Measurements from ENCODE around the gene DNA2.
A peak's percentile ranks its signal among the peaks of the same experiment; 100 is the strongest.

The DNA2 gene

DNA sequence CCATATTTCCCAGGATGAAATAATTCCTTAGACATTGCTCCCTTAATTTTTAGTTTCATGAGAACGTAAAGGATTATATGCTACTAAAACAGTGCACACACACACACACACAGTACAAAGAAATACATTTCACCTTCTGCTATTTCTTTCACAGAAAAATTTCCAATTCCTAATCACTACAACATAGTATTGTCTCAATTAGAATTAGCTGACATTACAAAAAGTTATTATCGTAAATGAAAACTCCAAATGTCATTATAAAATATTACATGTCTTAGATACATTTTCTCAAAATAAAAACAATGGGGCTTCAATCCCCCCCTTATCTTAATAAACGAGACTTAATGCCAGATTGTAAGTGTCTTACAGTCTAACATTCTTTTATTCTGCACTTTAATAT lies 52.4 kb downstream of the DNA2 start:
- no peak overlapping the region for H3K4me3 Mint-ChIP-seq
- no peaks in the 10 kb centered on the region for H3K9me3 Mint-ChIP-seq
- H3K27ac Mint-ChIP-seq = no peak overlapping the region
- H3K36me3 Mint-ChIP-seq (ENCODE audit: low read depth) = peaks cover 30% of the 10 kb centered on the region
- H3K27me3 Mint-ChIP-seq (ENCODE audit: low read depth) = no peaks in the 10 kb centered on the region
- H3K4me1 Mint-ChIP-seq (ENCODE audit: low read depth) = peaks cover 9% of the 10 kb centered on the region

DNA sequence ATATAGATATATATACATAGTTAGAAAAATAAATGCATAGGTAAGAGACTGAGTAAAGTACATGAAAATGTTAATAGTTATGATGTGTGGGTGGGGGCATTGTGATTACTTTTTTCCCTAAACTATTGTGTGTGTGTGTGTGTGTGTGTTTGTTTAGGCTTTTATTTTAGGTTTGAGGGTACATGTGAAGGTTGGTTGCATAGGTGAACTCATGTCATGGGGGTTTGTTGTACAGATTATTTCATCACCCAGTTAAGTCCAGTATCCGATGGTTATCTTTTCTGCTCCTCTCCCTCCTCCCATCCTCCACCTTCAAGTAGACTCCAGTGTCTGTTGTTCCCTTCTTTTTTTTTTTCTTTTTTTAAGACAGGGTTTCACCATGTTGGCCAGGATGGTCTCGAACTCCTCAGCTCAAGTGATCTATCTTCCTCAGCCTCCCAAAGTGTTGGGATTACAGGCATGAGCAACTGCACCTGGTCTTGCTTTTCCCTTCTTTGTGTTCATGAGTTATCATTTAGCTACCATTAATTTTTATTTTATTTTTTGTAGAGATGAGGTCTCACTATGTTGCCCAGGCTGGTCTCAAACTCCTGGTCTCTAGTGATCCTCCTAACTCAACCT lies 62.8 kb downstream of the DNA2 start:
- Mint-ChIP-seq H3K27ac (no peak overlapping the region), H3K4me3 (no peak overlapping the region), H3K4me1 (ENCODE audit: low read depth) (peaks cover 9% of the 10 kb centered on the region), H3K9me3 (no peaks in the 10 kb centered on the region), H3K36me3 (ENCODE audit: low read depth) (peaks cover 9% of the 10 kb centered on the region), H3K27me3 (ENCODE audit: low read depth) (no peaks in the 10 kb centered on the region)

DNA sequence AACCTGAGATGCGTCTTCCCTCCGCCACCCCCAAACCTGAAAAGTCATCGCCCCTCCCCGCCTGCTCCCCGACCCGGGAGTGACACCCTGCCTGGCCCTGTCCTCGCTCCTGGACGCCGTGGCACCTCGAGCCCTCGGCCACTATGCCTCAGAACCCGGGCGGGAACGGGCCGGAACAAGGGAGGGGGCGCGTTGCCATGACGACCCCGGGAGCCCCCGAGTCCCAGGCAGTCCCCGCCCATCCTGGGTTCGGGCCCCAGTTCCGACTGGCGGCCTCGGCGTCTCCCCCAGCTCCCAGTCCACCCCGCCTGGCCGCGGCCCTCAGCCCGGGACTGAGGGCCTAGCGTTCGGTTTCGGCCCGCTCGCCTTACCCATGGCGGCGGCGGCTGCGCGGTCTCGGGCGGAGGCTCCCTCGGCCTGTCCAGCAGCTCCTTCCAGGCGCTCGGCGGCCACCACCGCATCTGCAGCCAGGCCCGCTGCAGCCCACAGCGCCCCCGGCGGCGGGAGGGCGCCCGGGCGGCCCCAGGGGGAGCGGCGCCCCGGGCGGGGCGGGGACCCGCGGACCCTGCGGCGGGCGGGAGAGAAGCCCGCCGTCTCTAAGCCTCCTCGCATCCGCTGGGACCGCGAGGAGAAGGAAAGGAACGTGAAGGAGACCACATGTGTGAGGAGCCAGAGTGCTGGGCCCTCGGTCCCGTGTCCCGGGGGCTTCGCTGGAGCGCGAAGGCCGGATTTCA lies 64.8 kb downstream of the DNA2 start, which contains the start of gene RUFY2:
RUFY2 (minus strand) TSS at position 463 of the 734 bp plus-strand sequence; CDS start at position 375, 88 bp downstream.
- Mint-ChIP-seq H3K27me3 (ENCODE audit: low read depth) (no peaks in the 10 kb centered on the region), H3K4me1 (ENCODE audit: low read depth) (peaks cover 7% of the 10 kb centered on the region), H3K9me3 (no peaks in the 10 kb centered on the region), H3K36me3 (ENCODE audit: low read depth) (no peaks in the 10 kb centered on the region), H3K4me3 (peak within 1 kb of the TSS; percentile 90), H3K27ac (peak within 1 kb of the TSS; percentile 75)

DNA sequence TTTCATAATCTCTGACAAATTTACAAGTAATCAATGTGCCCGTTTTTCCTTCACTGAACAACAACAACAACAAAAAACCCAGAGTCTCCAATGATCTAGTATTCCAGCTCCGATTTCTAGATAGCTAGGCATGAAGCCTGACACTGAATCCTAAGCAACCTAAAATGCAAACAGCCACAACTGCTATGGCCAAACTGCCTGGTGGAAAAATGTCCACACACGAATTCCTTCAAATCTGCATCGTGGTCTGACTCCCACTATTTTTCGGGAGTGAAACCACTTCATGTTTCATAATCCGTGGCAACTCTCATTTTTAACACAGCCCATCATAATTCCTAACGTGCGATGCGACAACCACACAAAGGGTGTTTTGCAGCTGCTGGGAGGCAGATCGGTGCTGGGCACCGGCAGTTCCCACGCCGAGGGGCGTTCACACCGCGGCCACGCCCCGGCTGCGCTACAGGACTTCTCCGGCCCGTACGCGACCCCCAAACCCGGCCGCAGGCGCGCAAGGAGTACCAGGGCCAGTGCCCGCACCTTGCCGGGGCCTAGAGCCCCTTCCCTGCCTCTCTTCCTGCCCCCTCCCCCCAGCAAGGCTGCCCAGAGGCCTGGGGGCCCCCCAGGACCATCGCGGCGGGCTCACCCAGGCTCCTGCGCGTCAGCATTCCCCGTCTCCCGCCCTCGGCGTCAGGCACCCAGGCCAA lies 65.5 kb downstream of the DNA2 start:
- Mint-ChIP-seq H3K36me3 (ENCODE audit: low read depth) (peaks cover 2% of the 10 kb centered on the region), H3K27ac (peak overlapping the region; percentile 75), H3K4me3 (peak overlapping the region; percentile 90), H3K27me3 (ENCODE audit: low read depth) (no peaks in the 10 kb centered on the region), H3K4me1 (ENCODE audit: low read depth) (peaks cover 7% of the 10 kb centered on the region), H3K9me3 (no peaks in the 10 kb centered on the region)

DNA sequence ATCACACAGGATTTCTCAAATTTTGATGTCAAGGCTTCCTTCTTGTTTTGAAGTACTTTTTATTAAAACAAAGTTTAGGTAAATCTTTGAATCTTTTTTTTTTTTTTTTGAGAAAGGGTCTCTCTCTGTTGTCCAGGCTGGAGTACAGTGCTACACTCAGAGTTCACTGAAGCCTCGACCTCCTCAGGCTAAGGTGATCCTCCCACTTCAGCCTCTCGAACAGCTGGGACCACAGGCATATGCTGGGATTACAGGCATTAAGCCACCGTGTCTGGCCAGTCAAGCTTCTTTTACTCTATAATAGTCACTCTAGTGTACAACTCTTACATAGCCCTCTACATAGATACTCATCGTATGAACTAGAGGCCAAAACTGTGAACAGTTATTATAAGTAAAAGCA lies 68.1 kb downstream of the DNA2 start:
- no peak overlapping the region for H3K4me3 Mint-ChIP-seq
- H3K4me1 Mint-ChIP-seq (ENCODE audit: low read depth) = peaks cover 7% of the 10 kb centered on the region
- no peaks in the 10 kb centered on the region for H3K9me3 Mint-ChIP-seq
- peaks cover 10% of the 10 kb centered on the region for H3K36me3 Mint-ChIP-seq (ENCODE audit: low read depth)
- no peaks in the 10 kb centered on the region for H3K27me3 Mint-ChIP-seq (ENCODE audit: low read depth)
- H3K27ac Mint-ChIP-seq = no peak overlapping the region

DNA sequence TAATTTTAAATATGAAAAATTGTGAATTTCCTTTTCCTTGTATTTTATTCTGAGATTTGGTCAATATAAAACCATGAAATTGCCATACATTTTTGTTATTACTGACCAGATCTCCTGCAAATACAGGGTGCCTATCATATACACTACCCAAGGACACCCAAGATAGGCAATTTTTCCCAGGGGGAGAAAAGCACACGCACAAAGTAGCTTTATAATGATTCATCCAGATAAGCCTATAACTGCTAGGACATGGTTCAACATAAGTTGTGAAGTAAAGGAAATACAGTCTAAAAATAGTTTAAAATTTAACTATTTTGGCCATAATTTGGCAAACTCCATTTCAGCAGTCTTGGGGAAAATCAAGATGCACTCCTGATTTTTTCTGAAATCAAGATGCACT lies 69.5 kb downstream of the DNA2 start:
- Mint-ChIP-seq H3K4me3 (no peak overlapping the region), H3K27me3 (ENCODE audit: low read depth) (no peaks in the 10 kb centered on the region), H3K27ac (no peak overlapping the region), H3K9me3 (no peaks in the 10 kb centered on the region), H3K4me1 (ENCODE audit: low read depth) (peaks cover 7% of the 10 kb centered on the region), H3K36me3 (ENCODE audit: low read depth) (peaks cover 10% of the 10 kb centered on the region)

DNA sequence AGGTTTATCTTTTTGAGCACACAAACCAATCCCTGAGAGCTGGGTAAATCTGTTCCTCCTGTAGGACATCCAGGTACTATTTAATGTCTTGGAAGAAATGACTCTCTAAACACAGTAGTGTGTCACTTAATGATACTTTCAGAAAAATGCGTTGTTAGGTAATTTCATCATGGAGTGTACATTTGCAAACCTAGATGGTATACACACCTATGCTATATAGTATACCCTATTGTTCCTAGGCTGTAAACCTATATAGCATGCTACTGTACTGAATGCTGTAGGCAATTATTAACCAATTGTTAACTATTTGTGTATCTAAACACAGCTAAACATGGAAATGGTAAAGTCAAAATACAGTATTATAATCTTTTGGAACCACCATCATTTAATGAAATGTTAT lies 74.8 kb downstream of the DNA2 start:
- H3K36me3 Mint-ChIP-seq (ENCODE audit: low read depth) = peaks cover 16% of the 10 kb centered on the region
- no peaks in the 10 kb centered on the region for H3K9me3 Mint-ChIP-seq
- no peak overlapping the region for H3K4me3 Mint-ChIP-seq
- no peak overlapping the region for H3K27ac Mint-ChIP-seq
- H3K4me1 Mint-ChIP-seq (ENCODE audit: low read depth) = no peaks in the 10 kb centered on the region
- no peaks in the 10 kb centered on the region for H3K27me3 Mint-ChIP-seq (ENCODE audit: low read depth)

DNA sequence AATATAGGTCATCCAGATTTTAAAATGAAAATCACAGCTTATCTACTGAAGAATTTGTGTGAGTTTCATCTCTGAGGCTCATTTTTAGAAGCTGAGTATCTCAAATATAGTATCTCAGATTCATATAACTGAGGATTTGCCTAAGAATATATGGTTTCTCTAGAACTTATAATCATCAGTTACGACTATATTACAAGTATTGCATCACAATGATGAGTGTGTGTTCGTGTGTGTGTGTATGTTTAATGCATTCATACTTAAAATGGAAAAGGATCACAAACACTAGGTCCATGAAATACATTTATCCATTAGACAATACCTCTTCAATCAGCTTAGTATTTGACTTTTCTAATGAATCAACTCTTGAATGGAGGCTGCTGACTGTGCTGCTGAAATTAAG lies 86.0 kb downstream of the DNA2 start:
- peaks cover 20% of the 10 kb centered on the region for H3K36me3 Mint-ChIP-seq (ENCODE audit: low read depth)
- H3K4me3 Mint-ChIP-seq = no peak overlapping the region
- no peaks in the 10 kb centered on the region for H3K4me1 Mint-ChIP-seq (ENCODE audit: low read depth)
- H3K27ac Mint-ChIP-seq = no peak overlapping the region
- no peaks in the 10 kb centered on the region for H3K27me3 Mint-ChIP-seq (ENCODE audit: low read depth)
- no peaks in the 10 kb centered on the region for H3K9me3 Mint-ChIP-seq

DNA sequence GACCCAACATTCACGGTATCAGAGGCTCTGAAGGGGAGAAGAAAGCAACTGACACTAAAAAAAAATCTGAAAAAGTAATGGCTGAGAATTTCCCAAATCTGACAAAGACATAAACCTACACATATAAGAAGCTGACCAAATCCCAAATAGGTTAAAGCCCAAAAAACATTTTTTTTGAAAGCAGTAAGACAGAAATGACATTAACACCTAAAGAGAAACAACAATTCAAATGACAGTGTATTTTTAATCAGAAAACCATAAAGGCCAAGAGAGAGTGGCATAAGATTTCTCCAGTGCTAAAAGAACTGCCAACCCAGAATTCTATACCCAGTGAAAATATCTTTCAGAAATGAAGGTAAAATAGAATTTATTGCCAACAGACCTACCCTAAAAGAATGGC lies 100.2 kb downstream of the DNA2 start:
- Mint-ChIP-seq H3K36me3 (ENCODE audit: low read depth) (peaks cover 36% of the 10 kb centered on the region), H3K27ac (no peak overlapping the region), H3K4me1 (ENCODE audit: low read depth) (peaks cover 2% of the 10 kb centered on the region), H3K4me3 (no peak overlapping the region), H3K27me3 (ENCODE audit: low read depth) (no peaks in the 10 kb centered on the region), H3K9me3 (peaks cover 16% of the 10 kb centered on the region)

DNA sequence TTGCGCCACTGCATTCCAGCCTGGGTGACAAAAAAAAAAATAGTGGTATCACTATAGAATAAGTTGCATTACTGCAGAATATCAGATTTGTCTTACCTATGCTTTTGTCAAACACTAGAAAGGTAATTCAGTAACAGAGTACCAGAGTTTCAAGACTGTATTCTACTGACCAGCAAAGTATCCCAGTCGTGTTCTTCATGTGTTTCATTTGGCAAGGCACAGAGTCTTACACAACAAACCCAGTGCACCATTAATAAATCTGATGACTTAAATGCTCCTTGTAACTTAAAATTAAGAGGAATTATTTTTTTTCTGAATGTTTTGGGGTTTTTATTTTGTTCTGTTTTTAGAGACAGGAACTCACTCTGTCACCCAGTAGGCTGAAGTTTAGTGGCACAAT lies 104.7 kb downstream of the DNA2 start:
- Mint-ChIP-seq H3K36me3 (ENCODE audit: low read depth) (peaks cover 31% of the 10 kb centered on the region), H3K4me3 (no peak overlapping the region), H3K9me3 (peaks cover 11% of the 10 kb centered on the region), H3K27me3 (ENCODE audit: low read depth) (no peaks in the 10 kb centered on the region), H3K4me1 (ENCODE audit: low read depth) (peaks cover 2% of the 10 kb centered on the region), H3K27ac (no peak overlapping the region)

DNA sequence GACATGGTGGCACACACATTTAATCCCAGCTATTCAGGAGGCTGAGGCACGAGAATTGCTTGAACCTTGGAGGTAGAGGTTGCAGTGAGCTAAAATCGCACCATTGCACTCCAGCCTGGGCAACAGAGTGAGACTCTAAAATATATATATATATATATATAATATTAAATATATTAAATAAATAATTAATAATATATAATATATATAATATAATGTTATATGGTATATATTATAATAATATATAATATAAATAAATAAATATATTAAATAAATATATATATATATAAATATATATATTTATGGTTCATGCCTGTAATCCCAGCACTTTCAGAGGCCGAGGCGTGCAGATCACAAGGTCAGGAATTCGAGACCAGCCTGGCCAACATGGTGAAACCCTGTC lies 105.2 kb downstream of the DNA2 start:
- no peaks in the 10 kb centered on the region for H3K27me3 Mint-ChIP-seq (ENCODE audit: low read depth)
- H3K27ac Mint-ChIP-seq = no peak overlapping the region
- peaks cover 28% of the 10 kb centered on the region for H3K36me3 Mint-ChIP-seq (ENCODE audit: low read depth)
- H3K4me1 Mint-ChIP-seq (ENCODE audit: low read depth) = peaks cover 2% of the 10 kb centered on the region
- H3K4me3 Mint-ChIP-seq = no peak overlapping the region
- H3K9me3 Mint-ChIP-seq = peaks cover 9% of the 10 kb centered on the region

DNA sequence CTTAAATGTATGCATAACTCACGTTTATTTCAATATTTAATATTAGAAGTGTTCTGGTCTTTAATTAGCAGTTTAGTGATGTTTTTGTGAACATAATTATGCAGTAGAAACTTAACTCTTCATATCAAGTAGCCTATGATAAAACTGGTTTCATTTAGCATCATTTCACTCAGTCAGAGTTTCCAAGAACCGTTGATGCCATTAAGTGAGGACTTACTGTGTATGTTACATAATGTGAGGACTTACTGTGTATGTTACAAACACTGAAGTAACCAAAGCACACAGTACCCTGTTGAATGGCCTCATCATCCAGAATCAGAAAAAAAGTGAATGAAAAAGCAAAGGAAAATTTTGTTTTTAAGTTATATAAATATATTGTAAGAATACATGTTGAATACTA lies 106.2 kb downstream of the DNA2 start:
- Mint-ChIP-seq H3K9me3 (peaks cover 4% of the 10 kb centered on the region), H3K36me3 (ENCODE audit: low read depth) (peaks cover 21% of the 10 kb centered on the region), H3K27ac (no peak overlapping the region), H3K27me3 (ENCODE audit: low read depth) (no peaks in the 10 kb centered on the region), H3K4me3 (no peak overlapping the region), H3K4me1 (ENCODE audit: low read depth) (peaks cover 2% of the 10 kb centered on the region)

DNA sequence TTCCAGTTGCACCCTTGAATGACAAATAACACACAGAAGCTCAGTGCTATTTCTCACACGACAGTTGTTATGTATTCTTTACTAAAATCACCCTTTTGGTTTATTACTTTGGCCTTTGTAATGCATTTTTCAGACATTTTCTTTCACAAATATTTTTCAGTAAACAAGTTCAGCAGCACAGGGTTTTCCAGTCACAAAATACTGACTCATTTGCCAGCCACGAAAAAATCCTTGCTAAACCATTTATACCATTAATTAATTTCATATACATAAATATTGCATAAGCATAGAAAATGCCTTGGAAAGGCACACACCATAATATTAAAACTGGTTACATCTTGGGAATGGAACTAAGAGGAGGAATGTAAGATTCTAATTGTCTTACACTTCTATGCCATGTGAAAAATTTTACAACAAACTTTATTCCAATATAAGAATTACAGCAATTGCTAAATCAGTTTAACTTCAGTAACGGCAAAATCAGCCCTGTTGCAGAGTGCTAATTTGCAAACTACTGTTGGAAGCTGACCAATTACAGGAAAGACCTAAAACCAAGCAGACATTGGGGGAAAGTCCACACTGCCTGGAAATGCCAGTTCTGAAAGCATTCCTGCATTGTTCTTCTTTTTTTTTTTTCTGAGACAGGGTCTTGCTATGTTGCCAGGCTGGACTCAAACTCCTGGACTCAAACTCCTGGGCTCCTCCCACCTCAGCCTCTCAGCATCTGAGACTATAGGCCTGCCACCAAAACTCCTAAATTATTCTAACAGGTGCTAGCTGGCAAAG lies 107.5 kb downstream of the DNA2 start:
- no peak overlapping the region for H3K4me3 Mint-ChIP-seq
- no peaks in the 10 kb centered on the region for H3K4me1 Mint-ChIP-seq (ENCODE audit: low read depth)
- H3K27ac Mint-ChIP-seq = no peak overlapping the region
- H3K27me3 Mint-ChIP-seq (ENCODE audit: low read depth) = no peaks in the 10 kb centered on the region
- H3K36me3 Mint-ChIP-seq (ENCODE audit: low read depth) = peaks cover 15% of the 10 kb centered on the region
- H3K9me3 Mint-ChIP-seq = no peaks in the 10 kb centered on the region
